Hematopoietic multipotent progenitor cell treated with erythropoietin and hydrocortisone succinate and interleukin-3 and kit ligand, for 15 days (in vitro differentiated cells): Measurements from ENCODE around the gene JAK2.
"Not testable (repeated sequence)": the region's sequence is repeated elsewhere in the genome, so short reads cannot be mapped to it uniquely, and the experiment has no call there.

Source experiments
- DNase-seq: peaks from one replicate; pipeline ENCODE4 v3.0.0-alpha.2; 2015; ENCODE audit warnings: low spot score

The JAK2 gene

GRCh38 chr9:5042661-5043178 lies 57.6 kb downstream of the JAK2 start:
- DNase-seq: no peak

- DNase-seq: no peak
These were observed 58.3 kb downstream of the JAK2 start for GRCh38 chr9:5043381-5043780.

- no peak for DNase-seq
These were observed 59.1 kb downstream of the JAK2 start for GRCh38 chr9:5044160-5044559.

- no peak for DNase-seq
These were observed 67.8 kb downstream of the JAK2 start for GRCh38 chr9:5052838-5053237.

GRCh38 chr9:5062631-5063030 lies 77.6 kb downstream of the JAK2 start:
- no peak for DNase-seq

- DNase-seq: no peak
These were observed 87.8 kb downstream of the JAK2 start for GRCh38 chr9:5072871-5073270.

GRCh38 chr9:5073701-5074100 lies 88.6 kb downstream of the JAK2 start:
- no peak for DNase-seq

- no peak for DNase-seq
These were observed 100.9 kb downstream of the JAK2 start for GRCh38 chr9:5085993-5086392.

GRCh38 chr9:5089737-5090136 lies 104.7 kb downstream of the JAK2 start:
- no peak for DNase-seq

- DNase-seq: no peak
These were observed 110.7 kb downstream of the JAK2 start for GRCh38 chr9:5095795-5096194.

- no peak for DNase-seq
These were observed 114.4 kb downstream of the JAK2 start for GRCh38 chr9:5099466-5099865.

GRCh38 chr9:5101127-5101526 lies 116.1 kb downstream of the JAK2 start:
- DNase-seq: not testable (repeated sequence)

- not testable (repeated sequence) for DNase-seq
These were observed 121.4 kb downstream of the JAK2 start for GRCh38 chr9:5106517-5106916.

GRCh38 chr9:5110867-5111681 lies 126.0 kb downstream of the JAK2 start:
- DNase-seq: no peak

- no peak for DNase-seq
These were observed 126.6 kb downstream of the JAK2 start for GRCh38 chr9:5111696-5112095.

- no peak for DNase-seq
These were observed 127.1 kb downstream of the JAK2 start for GRCh38 chr9:5112109-5112592.

- no peak for DNase-seq
These were observed 127.6 kb downstream of the JAK2 start for GRCh38 chr9:5112646-5113045.

GRCh38 chr9:5113523-5113922 lies 128.5 kb downstream of the JAK2 start:
- DNase-seq: no peak

- DNase-seq: no peak
These were observed 129.1 kb downstream of the JAK2 start for GRCh38 chr9:5113994-5114748.

GRCh38 chr9:5122116-5122515 lies 137.0 kb downstream of the JAK2 start:
- DNase-seq: no peak

- no peak for DNase-seq
These were observed 137.4 kb downstream of the JAK2 start for GRCh38 chr9:5122516-5122915.

- DNase-seq: no peak
These were observed 155.1 kb downstream of the JAK2 start for GRCh38 chr9:5140151-5140550.

- DNase-seq: no peak
These were observed 159.1 kb downstream of the JAK2 start for GRCh38 chr9:5144217-5144616.
